ENCODE results near the gene MAP7.
"Not testable (repeated sequence)": the region's sequence is repeated elsewhere in the genome, so short reads cannot be mapped to it uniquely, and the experiment has no call there.

Gene MAP7

DNA sequence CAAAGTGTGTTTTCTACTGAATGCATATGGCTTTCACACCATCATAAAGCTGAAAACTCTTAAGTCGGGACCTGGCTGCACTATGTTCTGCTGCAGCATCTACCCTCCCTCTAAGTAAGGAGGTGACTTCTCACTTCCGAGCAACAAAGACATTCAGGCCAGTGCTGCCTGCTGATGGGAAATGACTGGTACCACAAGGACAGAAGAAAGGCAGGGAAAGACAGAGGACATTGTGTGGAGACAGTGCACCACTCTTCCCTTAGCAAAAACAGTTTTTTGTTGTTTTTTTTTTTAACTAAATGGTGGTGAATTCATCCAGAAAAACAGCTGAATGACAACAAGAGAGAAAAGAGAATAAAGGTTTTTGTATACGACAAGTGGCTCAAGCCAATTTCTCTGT is 81.5 kb downstream of the MAP7 start:
- DNase-seq (ENCODE audit: low read depth), result no peak

- DNase-seq (ENCODE audit: low read depth), result no peak
These were observed 83.0 kb downstream of the MAP7 start for GRCh38 chr6:136467186-136467585.

DNA sequence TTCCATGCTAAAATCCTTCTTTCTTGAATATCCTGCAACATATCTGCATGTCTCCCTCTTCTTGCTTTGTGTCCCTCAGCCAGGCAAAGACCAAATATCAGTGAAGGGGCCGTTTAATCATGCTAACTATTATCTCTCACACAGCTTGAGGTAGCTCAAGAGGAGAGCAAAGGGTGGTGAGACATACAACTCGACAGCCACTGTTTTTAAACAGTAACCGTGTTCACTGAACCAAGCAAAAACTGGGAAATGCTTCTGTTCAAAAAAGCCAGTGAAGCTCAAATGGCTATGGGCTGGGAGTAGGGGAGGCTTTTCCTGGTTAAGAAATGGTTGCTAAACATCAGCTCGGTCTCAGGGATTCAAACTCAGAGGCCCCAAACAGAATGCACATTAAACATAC is 83.4 kb downstream of the MAP7 start:
- no peak for DNase-seq (ENCODE audit: low read depth)

DNA sequence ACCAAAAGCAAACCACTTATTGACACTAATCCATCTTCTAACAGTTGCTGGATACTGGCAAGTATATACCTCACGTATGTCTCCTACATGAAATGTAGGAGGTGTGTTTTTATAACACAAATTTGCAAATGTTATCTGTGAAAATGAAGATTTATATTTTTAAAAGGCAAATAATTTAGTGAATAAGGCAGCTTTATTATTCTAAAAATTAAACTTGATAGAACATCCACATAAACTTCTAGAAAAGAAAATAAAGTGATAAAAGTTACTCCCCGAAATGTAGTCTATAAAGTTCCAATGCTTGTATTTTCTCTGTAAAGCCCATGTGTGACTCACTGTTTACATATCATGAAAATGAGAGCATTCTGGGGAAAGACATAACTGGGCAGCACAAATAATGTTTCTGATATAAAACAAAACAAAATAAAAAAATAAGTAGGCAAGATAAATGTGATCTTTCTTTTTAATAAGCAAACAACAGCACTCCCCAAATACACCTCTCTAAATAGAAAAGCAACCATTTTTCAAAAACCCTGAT is 84.4 kb downstream of the MAP7 start:
- no peak for DNase-seq (ENCODE audit: low read depth)

GRCh38 chr6:136464874-136465273 is 85.3 kb downstream of the MAP7 start:
- no peak for DNase-seq (ENCODE audit: low read depth)

DNA sequence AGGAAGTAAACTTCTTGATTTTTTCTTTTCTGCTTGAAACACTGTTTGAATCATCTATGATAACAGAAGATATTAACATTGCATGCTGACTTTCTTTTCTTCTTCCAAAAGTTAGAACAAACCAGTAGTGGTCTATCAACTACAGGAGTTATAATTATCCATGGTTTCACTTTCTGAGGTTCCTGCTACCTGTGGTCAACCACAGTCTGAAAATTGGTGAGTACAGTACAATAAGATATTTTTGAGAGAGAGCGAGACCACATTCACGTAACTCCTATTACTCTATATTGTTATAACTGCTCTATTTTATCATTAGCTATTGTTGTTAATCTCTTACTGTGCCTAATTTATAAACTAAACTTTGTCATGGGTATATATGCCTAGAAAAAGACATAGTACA is 86.1 kb downstream of the MAP7 start:
- no peak for DNase-seq (ENCODE audit: low read depth)

GRCh38 chr6:136463743-136464142 is 86.5 kb downstream of the MAP7 start:
- no peak for DNase-seq (ENCODE audit: low read depth)

DNA sequence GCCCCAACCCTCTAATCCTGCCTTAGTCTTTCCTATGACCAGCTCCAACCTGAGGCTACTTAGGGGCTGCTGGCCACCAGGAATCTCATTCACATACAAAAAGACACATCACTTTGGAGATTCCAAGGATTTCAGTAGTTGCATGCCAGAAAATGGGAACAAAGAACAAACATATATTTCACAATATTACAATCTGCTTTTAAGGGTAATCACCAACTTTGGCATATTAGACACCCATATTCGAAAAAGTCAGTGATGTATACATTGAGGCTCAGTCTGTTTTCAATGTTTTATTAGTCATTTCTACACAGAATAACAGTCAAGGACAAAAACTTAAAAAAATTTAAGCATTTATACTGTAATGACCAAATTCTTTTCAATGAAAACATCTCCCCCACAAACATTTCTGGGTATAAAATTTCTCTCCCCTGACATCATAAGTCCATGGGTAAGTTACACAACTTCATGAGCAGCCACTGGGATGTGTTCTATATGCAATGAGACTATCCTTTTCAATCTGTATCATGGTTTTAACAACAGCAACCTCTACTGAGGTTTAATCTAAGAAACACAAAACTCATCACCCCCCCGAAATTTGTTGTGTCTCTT is 103.5 kb downstream of the MAP7 start:
- no peak for DNase-seq (ENCODE audit: low read depth)

GRCh38 chr6:136446145-136446544 is 104.1 kb downstream of the MAP7 start:
- no peak for DNase-seq (ENCODE audit: low read depth)

GRCh38 chr6:136445063-136445462 is 105.2 kb downstream of the MAP7 start:
- DNase-seq (ENCODE audit: low read depth), result no peak

- no peak for DNase-seq (ENCODE audit: low read depth)
These were observed 110.0 kb downstream of the MAP7 start for GRCh38 chr6:136440203-136440602.

DNA sequence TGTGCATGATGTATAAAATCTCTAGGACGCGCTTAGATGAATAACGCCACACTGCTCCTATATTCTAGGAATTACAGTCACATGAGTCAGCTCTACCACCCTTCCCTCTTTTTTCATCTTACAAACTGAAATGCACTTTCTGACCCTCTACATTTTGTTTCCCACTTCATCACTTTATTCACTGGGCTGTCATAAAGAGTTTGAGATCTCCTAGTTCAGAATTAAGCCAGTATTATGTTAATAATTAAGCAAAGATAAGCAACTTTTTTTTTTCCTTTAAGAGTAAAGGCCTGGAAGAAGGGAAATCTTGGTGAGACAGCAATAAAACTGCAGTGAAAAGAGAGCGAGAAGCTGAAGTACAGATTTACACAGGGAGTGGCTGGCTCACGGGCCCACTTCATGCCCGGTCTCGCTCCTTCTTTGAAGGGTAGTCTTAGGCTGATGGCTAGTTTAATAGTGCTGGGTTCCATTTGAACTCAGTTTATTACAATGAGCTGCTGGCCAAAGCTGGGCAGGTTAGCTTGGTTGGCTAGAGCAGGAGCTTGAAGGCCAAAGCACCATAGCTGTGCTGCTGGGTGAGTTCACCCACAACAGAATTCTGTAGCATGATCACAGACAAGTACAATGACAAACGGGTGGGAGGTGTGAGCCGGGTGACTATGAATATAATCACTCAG is 110.6 kb downstream of the MAP7 start:
- DNase-seq (ENCODE audit: low read depth), result no peak

DNA sequence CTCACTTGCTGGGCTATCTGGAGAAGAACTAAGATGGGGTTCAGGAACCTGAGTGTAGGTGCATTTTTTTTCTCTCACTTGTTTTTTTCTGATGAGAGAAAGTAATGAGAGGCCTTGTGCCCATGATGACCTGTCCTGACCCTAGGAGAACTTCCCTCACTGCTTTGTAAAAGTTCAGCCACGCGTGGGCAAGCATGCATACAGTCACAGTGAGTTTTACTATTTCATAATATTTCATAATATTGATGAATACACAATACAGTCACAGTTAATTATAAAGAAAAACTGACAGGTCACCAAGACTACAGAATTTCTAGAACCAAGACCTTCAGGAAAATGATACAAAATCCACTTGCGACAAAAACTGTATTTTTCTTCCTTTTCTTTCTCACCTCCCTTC is 111.8 kb downstream of the MAP7 start:
- DNase-seq (ENCODE audit: low read depth), result no peak

DNA sequence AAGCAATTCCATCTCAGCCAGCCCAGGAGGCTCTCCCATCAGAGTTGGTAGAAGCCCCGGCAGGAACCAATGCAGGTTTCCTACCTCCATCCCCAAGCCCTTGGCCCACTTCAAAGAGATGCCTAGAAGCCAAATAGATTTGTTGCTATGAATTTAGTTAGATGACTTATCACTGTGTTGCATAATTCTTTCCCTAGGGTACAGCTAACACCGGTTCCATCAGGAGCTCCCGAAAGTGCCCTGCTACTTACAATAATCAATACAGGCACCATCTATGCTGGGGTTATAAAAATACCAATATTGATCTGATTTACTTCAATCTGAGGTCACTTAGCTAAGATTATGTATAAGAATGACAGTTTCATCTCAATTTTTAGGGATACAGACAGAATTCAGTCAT is 113.0 kb downstream of the MAP7 start:
- DNase-seq (ENCODE audit: low read depth), result no peak

- DNase-seq (ENCODE audit: low read depth), result no peak
These were observed 115.1 kb downstream of the MAP7 start for GRCh38 chr6:136435101-136435500.

DNA sequence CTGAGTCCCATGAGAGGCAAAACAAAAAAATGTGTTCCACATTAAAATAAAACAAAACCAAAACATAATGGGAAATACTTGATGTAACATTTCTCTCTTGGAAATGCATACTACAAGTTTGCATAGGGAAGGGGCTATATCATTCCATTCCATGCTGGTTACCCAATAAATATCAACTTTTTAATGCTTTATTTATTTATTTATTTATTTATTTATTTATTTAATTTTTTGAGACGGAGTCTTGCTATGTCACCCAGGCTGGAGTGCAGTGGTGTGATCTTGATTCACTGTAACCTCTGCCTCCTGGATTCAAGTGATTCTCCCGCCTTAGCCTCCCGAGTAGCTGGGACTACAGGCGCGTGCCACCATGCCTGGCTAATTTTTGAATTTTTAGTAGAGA is 118.9 kb downstream of the MAP7 start:
- DNase-seq (ENCODE audit: low read depth), result not testable (repeated sequence)

DNA sequence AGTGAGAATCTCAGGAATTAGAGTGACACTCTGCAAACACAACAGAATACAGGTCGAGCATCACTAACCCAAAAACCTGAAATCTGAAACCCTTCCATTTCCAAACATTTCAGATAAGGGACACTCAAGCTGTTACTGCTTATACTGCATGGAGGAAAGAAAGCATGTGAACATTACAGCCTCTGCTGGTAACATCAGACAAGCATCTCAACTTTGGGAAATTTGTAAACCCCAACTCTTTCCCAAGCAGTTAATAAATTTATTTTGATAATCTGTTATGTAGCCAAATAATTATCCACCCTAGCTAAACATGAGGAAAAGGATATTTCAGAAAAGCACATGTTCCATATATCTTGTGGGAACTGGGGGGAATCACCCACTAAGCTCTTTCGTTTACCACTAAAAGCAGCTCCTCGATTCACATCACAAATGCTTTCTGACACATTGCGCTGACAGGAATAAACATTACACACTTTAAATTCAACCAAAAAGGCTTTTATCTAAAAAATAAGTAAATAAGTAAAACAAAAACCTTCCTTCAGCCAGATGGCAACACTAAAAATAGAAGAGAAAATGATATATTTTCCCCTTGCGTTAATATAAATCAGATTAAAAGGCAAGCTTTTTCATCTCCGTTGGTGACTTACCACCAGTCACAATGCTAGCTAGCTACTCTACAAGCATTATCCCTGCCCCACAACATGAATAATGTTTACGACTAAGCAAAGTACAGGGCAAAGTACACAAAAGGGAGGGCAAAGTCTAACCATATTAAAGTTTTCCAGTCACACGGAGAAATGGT is 120.8 kb downstream of the MAP7 start:
- no peak for DNase-seq (ENCODE audit: low read depth)

DNA sequence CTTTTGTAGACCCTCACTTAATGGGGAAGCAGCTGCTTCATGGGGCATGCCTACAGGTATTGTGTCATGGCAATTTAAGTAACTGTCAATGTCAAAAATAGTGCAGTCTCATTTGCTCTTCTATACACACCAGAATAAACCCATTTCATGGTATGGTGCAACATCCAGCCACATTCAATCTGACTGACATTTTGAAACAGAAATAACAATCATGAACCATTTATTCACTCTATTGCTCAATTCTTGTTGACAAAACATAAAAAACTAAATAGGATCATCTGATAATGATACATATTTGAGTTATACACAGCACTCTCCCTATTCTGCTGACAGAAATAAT is 122.9 kb downstream of the MAP7 start:
- DNase-seq (ENCODE audit: low read depth), result no peak

- no peak for DNase-seq (ENCODE audit: low read depth)
These were observed 123.4 kb downstream of the MAP7 start for GRCh38 chr6:136426627-136427377.

GRCh38 chr6:136425793-136426192 is 124.4 kb downstream of the MAP7 start:
- no peak for DNase-seq (ENCODE audit: low read depth)

DNA sequence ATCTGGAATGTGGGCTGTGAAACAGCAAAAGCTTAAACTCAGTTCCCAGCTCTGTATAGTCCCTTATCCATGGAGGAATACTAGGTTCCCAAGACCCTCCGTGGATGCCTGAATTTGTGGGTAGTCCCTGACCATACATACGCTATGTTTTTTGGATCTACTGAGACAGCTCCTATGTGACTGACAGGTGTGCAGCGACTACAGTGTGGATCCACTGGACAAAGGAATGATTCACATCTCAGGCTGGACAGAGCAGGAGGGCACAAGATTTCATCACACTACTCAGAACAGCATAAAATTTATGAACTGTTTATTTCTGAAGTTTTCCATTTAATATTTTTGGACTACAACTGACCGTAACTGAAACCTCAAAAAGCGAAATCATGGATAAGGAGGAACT is 125.3 kb downstream of the MAP7 start:
- DNase-seq (ENCODE audit: low read depth), result no peak

DNA sequence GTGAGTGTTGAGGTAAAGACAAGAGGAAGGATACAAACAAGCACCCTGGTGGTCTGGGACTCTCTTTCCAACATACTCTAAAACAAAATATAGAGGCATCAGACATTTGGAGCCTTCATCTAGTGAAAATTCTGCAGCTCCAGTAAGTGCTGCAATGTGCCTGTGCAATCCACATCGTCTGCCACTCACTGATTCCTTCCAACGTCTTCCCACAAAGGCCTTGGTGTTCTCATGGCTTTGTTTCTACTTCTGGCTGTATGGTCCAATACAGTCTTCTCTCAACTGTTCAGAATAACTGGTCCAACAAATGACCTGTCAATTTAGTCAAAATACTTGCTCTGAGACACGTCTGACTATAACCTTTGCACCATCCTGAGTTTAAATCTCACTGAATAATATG is 125.8 kb downstream of the MAP7 start:
- no peak for DNase-seq (ENCODE audit: low read depth)
